A549 (cell line): ENCODE measurements around the gene BCAS4. TPM values are rescaled to one million over a fixed set of nuclear protein-coding genes. Genes with fewer than 3 reads are reported as not detected.

Source experiments
- ATAC-seq, 2 experiments: fragments of 200-7000 bp in 1 of 2; fragments of >200 bp in 1 of 2; cut with Nextera tagmentation in 1 of 2; cut with Tn5 transposase in 1 of 2; 3 replicates each; pipeline versions ENCODE4 v1.8.0 to v1.9.1; 2018 to 2020; ENCODE audit warnings: mild to moderate bottlenecking in 1 of 2, moderate library complexity in 1 of 2
- CTCF ChIA-PET: fragments of 300-600 bp; sonication (Branson Sonifier 250); formaldehyde crosslinking; extraction: SDS; loops from one replicate; lab custom pipeline; 2021; ENCODE audit warnings: antibody characterized with exemption, inconsistent platforms; lab: Yijun Ruan, JAX
- POLR2A ChIA-PET: fragments of 350-600 bp; formaldehyde crosslinking; extraction: SDS; loops from one replicate; lab custom pipeline; 2021; ENCODE audit warnings: antibody characterized with exemption, inconsistent platforms; lab: Yijun Ruan, JAX
- DNase-seq, 2 experiments: peaks; one replicate each; pipeline versions ENCODE4 v3.0.0 to v3.0.0-alpha.2; 2011 to 2016; ENCODE audit warnings: low read depth in 1 of 2, low spot score in 1 of 2
- FAIRE-seq: peaks from 2 replicates; lab custom pipeline; 2011; peaks lifted over from hg19 to GRCh38; lab: Jason Lieb, UNC
- H3K27ac ChIP-seq, 2 experiments: fragments of >200 bp; sonication (Bioruptor Twin); formaldehyde crosslinking; 3 replicates each; pipeline ENCODE4 v1.5.1; 2016 to 2017
- H3K4me1 ChIP-seq: fragments of >200 bp; sonication (Bioruptor Twin); formaldehyde crosslinking; 3 replicates; pipeline ENCODE4 v1.6.1; 2016
- H3K4me2 ChIP-seq: fragments of >200 bp; sonication (Bioruptor Twin); formaldehyde crosslinking; 3 replicates; pipeline ENCODE4 v1.6.1; 2016
- H3K4me3 ChIP-seq: fragments of >200 bp; sonication (Bioruptor Twin); formaldehyde crosslinking; 3 replicates; pipeline ENCODE4 v1.5.1; 2016
- H3K9me3 ChIP-seq: fragments of >200 bp; sonication (Bioruptor Twin); formaldehyde crosslinking; 3 replicates; pipeline ENCODE4 v1.6.1; 2016
- ATOH8 ChIP-seq: fragments of 250-450 bp; sonication (Bioruptor Pico); IDR thresholded peaks from 2 replicates; pipeline ENCODE4 v1.5.0; 2020; ENCODE audit warnings: low read depth, mild to moderate bottlenecking, moderate library complexity
- CBX8 ChIP-seq: fragments of 200-600 bp; sonication (generic); IDR thresholded peaks from 2 replicates; pipeline ENCODE4 v1.6.1; 2016
- CHD2 ChIP-seq: fragments of 150-350 bp; IDR thresholded peaks from 2 replicates; pipeline ENCODE4 v1.6.1; 2014; ENCODE audit warnings: low read length; ENCODE audit not compliant: partially characterized antibody
- CHD4 ChIP-seq: fragments of 200-600 bp; sonication (generic); IDR thresholded peaks from 2 replicates; pipeline ENCODE4 v1.6.1; 2016; ENCODE audit warnings: antibody characterized with exemption, mild to moderate bottlenecking, borderline replicate concordance
- EHF ChIP-seq: fragments of 250-450 bp; sonication (Bioruptor Pico); IDR thresholded peaks from 2 replicates; pipeline ENCODE4 v1.5.0; 2020; ENCODE audit warnings: mild to moderate bottlenecking
- ESRRA ChIP-seq: fragments of 150-350 bp; IDR thresholded peaks from 2 replicates; pipeline ENCODE4 v1.6.1; 2014; ENCODE audit warnings: mild to moderate bottlenecking, low read length, borderline replicate concordance
- FOSB ChIP-seq: fragments of 250-450 bp; sonication (Bioruptor Pico); IDR thresholded peaks from 2 replicates; pipeline ENCODE4 v1.5.0; 2020; ENCODE audit warnings: mild to moderate bottlenecking, moderate library complexity
- GATA3 ChIP-seq: IDR thresholded peaks from 2 replicates; pipeline ENCODE4 v1.6.1; 2012; ENCODE audit warnings: borderline replicate concordance
- HEYL ChIP-seq: fragments of 250-450 bp; sonication (Bioruptor Pico); IDR thresholded peaks from 2 replicates; pipeline ENCODE4 v1.8.0; 2021; ENCODE audit warnings: mild to moderate bottlenecking, moderate library complexity
- JUNB ChIP-seq: fragments of >200 bp; sonication (Bioruptor Twin); formaldehyde crosslinking; IDR thresholded peaks from 2 replicates; pipeline ENCODE4 v1.6.1; 2016
- MAZ ChIP-seq: fragments of 150-350 bp; IDR thresholded peaks from 2 replicates; pipeline ENCODE4 v1.6.1; 2014; ENCODE audit warnings: antibody characterized with exemption, low read depth, low read length, borderline replicate concordance
- NFE2L2 ChIP-seq: fragments of 150-350 bp; conservative IDR thresholded peaks from 2 replicates; pipeline ENCODE4 v1.6.1; 2014; ENCODE audit warnings: low read length
- NPAS2 ChIP-seq: fragments of 250-450 bp; sonication (Bioruptor Pico); IDR thresholded peaks from 2 replicates; pipeline ENCODE4 v1.8.0; 2022; ENCODE audit warnings: mild to moderate bottlenecking, moderate library complexity, borderline replicate concordance
- NR3C1 ChIP-seq: fragments of >200 bp; sonication (Bioruptor Twin); formaldehyde crosslinking; IDR thresholded peaks from 3 replicates; pipeline ENCODE4 v1.6.1; 2017
- POLR2A ChIP-seq: IDR thresholded peaks from 2 replicates; pipeline ENCODE4 v1.6.1; 2012; ENCODE audit warnings: mild to moderate bottlenecking, low read length
- POLR2AphosphoS2 ChIP-seq: conservative IDR thresholded peaks from 2 replicates; pipeline ENCODE4 v1.6.1; 2012; ENCODE audit warnings: low read length, improper control_type of control experiment, inconsistent platforms
- RARB ChIP-seq: fragments of 250-450 bp; sonication (Bioruptor Pico); IDR thresholded peaks from 2 replicates; pipeline ENCODE4 v1.8.0; 2021; ENCODE audit warnings: mild to moderate bottlenecking, moderate library complexity
- RFX5 ChIP-seq: fragments of 450-650 bp; IDR thresholded peaks from 2 replicates; pipeline ENCODE4 v1.7.1; 2014; ENCODE audit warnings: antibody characterized with exemption, mild to moderate bottlenecking, moderate library complexity
- SMC3 ChIP-seq: fragments of >200 bp; sonication (Bioruptor Twin); formaldehyde crosslinking; IDR thresholded peaks from 3 replicates; pipeline ENCODE4 v1.6.1; 2018; ENCODE audit warnings: inconsistent platforms
- SREBF2 ChIP-seq: fragments of 450-650 bp; IDR thresholded peaks from 2 replicates; pipeline ENCODE4 v1.6.1; 2014; ENCODE audit warnings: mild to moderate bottlenecking, moderate library complexity
- TFCP2L1 ChIP-seq: fragments of 250-450 bp; sonication (Bioruptor Pico); IDR thresholded peaks from 2 replicates; pipeline ENCODE4 v1.5.0; 2021; ENCODE audit warnings: mild to moderate bottlenecking
- TP53 ChIP-seq: fragments of 250-450 bp; sonication (Bioruptor Pico); IDR thresholded peaks from 2 replicates; pipeline ENCODE4 v1.5.0; 2021; ENCODE audit warnings: mild to moderate bottlenecking, moderate library complexity
- WGBS: methylation state at CpG from one replicate; pipeline ENCODE4 v1.1.6; 2017; ENCODE audit errors: missing lambda C conversion rate; 5-methylcytosine and 5-hydroxymethylcytosine counted together
- polyA plus RNA-seq, 4 experiments: library from polyadenylated mRNA; depleted of rRNA in 3 of 4; stranded (reverse); fragments of >200 nt; fragmentation: RNase III in 1 of 4; extraction: RNeasy Plus Mini Kit Qiagen cat#74134 plus additional on column Dnase treatment in 1 of 4; gene quantifications; 2 replicates in 3 of 4; 3 replicates in 1 of 4; pipeline ENCODE4 v1.2.3, GENCODE V29; 2011 to 2017
- TF ChIP-seq, protein P1 (sequence below): fragments of 250-450 bp; sonication (Bioruptor Pico); IDR thresholded peaks from 2 replicates; pipeline ENCODE4 v1.5.0; 2021; ENCODE audit warnings: mild to moderate bottlenecking, moderate library complexity, borderline replicate concordance
- TF ChIP-seq, protein P2 (sequence below): fragments of >200 bp; sonication (Bioruptor Twin); formaldehyde crosslinking; IDR thresholded peaks from 3 replicates; pipeline ENCODE4 v1.6.1; 2016
- TF ChIP-seq, protein P3 (sequence below): fragments of 150-350 bp; IDR thresholded peaks from 2 replicates; pipeline ENCODE4 v1.6.1; 2014; ENCODE audit warnings: low read depth, mild to moderate bottlenecking, low read length
- TF ChIP-seq, protein P4 (sequence below): fragments of >200 bp; sonication (Bioruptor Twin); formaldehyde crosslinking; IDR thresholded peaks from 3 replicates; pipeline ENCODE4 v1.5.1; 2016

The BCAS4 gene
- polyA plus RNA-seq, 2 of the 4 experiments (the other 2 are of a cell fraction), result 16.9 to 48.4 TPM

- no peak for DNase-seq
- 94% methylated on average over 6 of the region's 6 CpGs for WGBS
- ATAC-seq, result no peak
- H3K4me1 ChIP-seq, result no peaks in the 10 kb centered on the region
- H3K4me2 ChIP-seq, result no peak overlapping the region
- no peak for FAIRE-seq
- no peak overlapping the region for H3K4me3 ChIP-seq
- ChIA-PET CTCF (interaction anchor here (2.2 kb wide), 1 partner anchor 25 kb away, joined by 14 read pairs; no protein-coding TSS in a partner anchor), POLR2A (no interaction called here)
- H3K9me3 ChIP-seq, result no peaks in the 10 kb centered on the region
- TF ChIP-seq ATOH8, result no peak
- TF ChIP-seq CHD2, result no peak
- TF ChIP-seq CHD4, result no peak
- TF ChIP-seq SMC3, result no peak
- TF ChIP-seq EHF, result no peak
- no peak overlapping the region for H3K27ac ChIP-seq
These were observed 109.3 kb downstream of the BCAS4 start for GRCh38 chr20:50904067-50904570.

DNA sequence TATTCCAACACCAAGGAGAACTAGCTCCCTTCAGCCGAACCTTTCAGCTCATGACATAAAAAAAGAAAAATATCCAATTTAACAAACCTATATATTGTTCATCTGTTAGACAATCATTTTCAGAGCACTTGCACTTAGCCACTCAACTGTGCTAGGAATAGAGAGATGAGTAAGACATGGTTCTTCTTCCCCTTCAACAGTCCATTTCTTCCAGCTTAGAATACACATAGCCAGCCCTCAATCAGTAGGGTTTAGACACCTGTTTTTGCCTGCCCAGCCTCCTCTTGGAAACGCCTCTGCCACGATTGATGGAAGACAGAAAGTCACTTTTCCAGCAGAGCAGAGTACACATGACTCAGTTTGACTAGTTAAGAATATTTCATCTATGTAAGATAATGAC is 114.6 kb downstream of the BCAS4 start:
- POLR2A ChIA-PET, result interaction anchor here (1.1 kb wide), 1 partner anchor 10 kb away, joined by 7 read pairs; no protein-coding TSS in a partner anchor
- peaks cover 10% of the 10 kb centered on the region for H3K4me1 ChIP-seq
- CTCF ChIA-PET, result interaction anchor here (0.6 to 18.7 kb wide), 4 partner anchors 13 to 731 kb away, joined by 3 to 167 read pairs (median 6); partner anchors contain the start of gene ADNP
- no peak for TF ChIP-seq TFCP2L1
- no peak for TF ChIP-seq SREBF2
- no peak for TF ChIP-seq ATOH8
- TF ChIP-seq, protein P1, sequence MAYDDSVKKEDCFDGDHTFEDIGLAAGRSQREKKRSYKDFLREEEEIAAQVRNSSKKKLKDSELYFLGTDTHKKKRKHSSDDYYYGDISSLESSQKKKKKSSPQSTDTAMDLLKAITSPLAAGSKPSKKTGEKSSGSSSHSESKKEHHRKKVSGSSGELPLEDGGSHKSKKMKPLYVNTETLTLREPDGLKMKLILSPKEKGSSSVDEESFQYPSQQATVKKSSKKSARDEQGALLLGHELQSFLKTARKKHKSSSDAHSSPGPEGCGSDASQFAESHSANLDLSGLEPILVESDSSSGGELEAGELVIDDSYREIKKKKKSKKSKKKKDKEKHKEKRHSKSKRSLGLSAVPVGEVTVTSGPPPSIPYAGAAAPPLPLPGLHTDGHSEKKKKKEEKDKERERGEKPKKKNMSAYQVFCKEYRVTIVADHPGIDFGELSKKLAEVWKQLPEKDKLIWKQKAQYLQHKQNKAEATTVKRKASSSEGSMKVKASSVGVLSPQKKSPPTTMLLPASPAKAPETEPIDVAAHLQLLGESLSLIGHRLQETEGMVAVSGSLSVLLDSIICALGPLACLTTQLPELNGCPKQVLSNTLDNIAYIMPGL (CRISPR knock-in tag), result no peak
- TF ChIP-seq, protein P2, sequence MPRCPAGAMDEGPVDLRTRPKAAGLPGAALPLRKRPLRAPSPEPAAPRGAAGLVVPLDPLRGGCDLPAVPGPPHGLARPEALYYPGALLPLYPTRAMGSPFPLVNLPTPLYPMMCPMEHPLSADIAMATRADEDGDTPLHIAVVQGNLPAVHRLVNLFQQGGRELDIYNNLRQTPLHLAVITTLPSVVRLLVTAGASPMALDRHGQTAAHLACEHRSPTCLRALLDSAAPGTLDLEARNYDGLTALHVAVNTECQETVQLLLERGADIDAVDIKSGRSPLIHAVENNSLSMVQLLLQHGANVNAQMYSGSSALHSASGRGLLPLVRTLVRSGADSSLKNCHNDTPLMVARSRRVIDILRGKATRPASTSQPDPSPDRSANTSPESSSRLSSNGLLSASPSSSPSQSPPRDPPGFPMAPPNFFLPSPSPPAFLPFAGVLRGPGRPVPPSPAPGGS, result no peak
- no peak for TF ChIP-seq NFE2L2
- no peak for TF ChIP-seq CBX8
- TF ChIP-seq HEYL (CRISPR knock-in tag), result no peak
- TF ChIP-seq GATA3, result no peak
- no peak for TF ChIP-seq MAZ
- TF ChIP-seq RFX5, result no peak
- no peak for TF ChIP-seq NPAS2 (CRISPR knock-in tag)
- no peak for TF ChIP-seq RARB (CRISPR knock-in tag)
- TF ChIP-seq JUNB, result no peak
- TF ChIP-seq NR3C1, result no peak
- 96% methylated on average over 3 of the region's 3 CpGs for WGBS
- ATAC-seq, result no peak
- no peak overlapping the region for H3K4me2 ChIP-seq
- H3K4me3 ChIP-seq, result no peak overlapping the region
- no peak for DNase-seq
- no peak for FAIRE-seq
- no peaks in the 10 kb centered on the region for H3K9me3 ChIP-seq
- H3K27ac ChIP-seq, result no peak overlapping the region

DNA sequence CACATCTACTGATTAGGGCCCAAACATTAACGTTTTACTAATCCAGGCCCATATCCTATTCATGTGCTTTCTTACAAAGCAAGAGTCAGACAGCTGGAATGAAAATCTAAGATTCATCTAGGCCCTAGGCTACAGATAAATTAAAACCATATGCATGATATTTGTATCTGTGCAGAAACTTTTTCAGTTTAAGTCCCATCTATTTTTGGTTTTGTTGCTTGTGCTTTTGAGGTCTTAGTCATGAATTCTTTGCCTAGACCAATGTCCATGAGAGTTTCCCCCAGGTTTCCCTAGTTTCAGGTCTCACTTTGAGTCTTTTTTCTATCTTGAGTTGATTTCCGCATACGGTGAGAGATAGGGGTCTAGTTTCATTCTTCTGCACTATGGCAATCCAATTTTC is 116.2 kb downstream of the BCAS4 start:
- Histone ChIP-seq H3K9me3 (no peaks in the 10 kb centered on the region), H3K4me1 (peaks cover 20% of the 10 kb centered on the region), H3K4me2 (no peak overlapping the region), H3K4me3 (no peak overlapping the region), H3K27ac (no peak overlapping the region)
- WGBS, result 87% methylated on average over 3 of the region's 3 CpGs
- ATAC-seq (no peak), FAIRE-seq (no peak), DNase-seq (no peak)
- POLR2A ChIA-PET, result no interaction called here
- CTCF ChIA-PET, result interaction anchor here (0.6 to 18.7 kb wide), 4 partner anchors 12 to 117 kb away, joined by 3 to 167 read pairs (median 6); partner anchors contain the start of gene ADNP
- no peak for TF ChIP-seq EHF
- no peak for TF ChIP-seq CHD4
- TF ChIP-seq, protein P3, sequence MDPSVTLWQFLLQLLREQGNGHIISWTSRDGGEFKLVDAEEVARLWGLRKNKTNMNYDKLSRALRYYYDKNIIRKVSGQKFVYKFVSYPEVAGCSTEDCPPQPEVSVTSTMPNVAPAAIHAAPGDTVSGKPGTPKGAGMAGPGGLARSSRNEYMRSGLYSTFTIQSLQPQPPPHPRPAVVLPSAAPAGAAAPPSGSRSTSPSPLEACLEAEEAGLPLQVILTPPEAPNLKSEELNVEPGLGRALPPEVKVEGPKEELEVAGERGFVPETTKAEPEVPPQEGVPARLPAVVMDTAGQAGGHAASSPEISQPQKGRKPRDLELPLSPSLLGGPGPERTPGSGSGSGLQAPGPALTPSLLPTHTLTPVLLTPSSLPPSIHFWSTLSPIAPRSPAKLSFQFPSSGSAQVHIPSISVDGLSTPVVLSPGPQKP, result no peak
- no peak for TF ChIP-seq TP53 (CRISPR knock-in tag)
- no peak for TF ChIP-seq ATOH8
- TF ChIP-seq POLR2AphosphoS2, result no peak
- TF ChIP-seq NFE2L2, result no peak
- no peak for TF ChIP-seq ESRRA
- TF ChIP-seq, protein P4, sequence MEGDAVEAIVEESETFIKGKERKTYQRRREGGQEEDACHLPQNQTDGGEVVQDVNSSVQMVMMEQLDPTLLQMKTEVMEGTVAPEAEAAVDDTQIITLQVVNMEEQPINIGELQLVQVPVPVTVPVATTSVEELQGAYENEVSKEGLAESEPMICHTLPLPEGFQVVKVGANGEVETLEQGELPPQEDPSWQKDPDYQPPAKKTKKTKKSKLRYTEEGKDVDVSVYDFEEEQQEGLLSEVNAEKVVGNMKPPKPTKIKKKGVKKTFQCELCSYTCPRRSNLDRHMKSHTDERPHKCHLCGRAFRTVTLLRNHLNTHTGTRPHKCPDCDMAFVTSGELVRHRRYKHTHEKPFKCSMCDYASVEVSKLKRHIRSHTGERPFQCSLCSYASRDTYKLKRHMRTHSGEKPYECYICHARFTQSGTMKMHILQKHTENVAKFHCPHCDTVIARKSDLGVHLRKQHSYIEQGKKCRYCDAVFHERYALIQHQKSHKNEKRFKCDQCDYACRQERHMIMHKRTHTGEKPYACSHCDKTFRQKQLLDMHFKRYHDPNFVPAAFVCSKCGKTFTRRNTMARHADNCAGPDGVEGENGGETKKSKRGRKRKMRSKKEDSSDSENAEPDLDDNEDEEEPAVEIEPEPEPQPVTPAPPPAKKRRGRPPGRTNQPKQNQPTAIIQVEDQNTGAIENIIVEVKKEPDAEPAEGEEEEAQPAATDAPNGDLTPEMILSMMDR, result no peak
- TF ChIP-seq SMC3, result no peak
- no peak for TF ChIP-seq HEYL (CRISPR knock-in tag)
- no peak for TF ChIP-seq CHD2
- no peak for TF ChIP-seq POLR2A
- TF ChIP-seq FOSB, result no peak
- no peak for TF ChIP-seq MAZ
